Measurements from ENCODE around the gene SYTL2. TPM values are rescaled to one million over a fixed set of nuclear protein-coding genes. Genes with fewer than 3 reads are reported as not detected.
A peak's percentile ranks its signal among the peaks of the same experiment; 100 is the strongest.
"Not testable (repeated sequence)": the region's sequence is repeated elsewhere in the genome, so short reads cannot be mapped to it uniquely, and the experiment has no call there.

SYTL2 gene
- polyA plus RNA-seq, 4 donors: 64.1 to 85.4 (median 73.8) TPM

DNA sequence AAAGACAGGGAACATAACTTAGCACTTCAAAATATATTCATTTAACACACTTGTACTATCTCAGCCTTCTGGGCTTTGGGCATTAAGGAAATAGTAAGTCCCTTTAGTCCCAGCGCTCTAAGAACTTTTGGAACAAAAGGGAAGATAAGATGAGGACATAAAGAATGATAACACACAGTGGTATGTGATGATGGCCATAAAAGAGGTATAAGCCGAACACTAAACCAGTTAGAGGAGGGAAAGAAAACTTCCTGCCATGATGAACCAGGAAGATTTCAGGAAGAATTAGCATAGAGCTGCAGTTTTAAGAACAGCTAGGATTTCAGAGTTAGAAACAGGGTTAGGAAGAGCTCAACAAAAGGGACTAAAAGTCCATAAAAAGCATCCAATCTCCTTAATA lies 11.8 kb downstream of the SYTL2 start:
- no peak for DNase-seq (ENCODE audit: low read depth in 4 of 4, low spot score in 3 of 4)

DNA sequence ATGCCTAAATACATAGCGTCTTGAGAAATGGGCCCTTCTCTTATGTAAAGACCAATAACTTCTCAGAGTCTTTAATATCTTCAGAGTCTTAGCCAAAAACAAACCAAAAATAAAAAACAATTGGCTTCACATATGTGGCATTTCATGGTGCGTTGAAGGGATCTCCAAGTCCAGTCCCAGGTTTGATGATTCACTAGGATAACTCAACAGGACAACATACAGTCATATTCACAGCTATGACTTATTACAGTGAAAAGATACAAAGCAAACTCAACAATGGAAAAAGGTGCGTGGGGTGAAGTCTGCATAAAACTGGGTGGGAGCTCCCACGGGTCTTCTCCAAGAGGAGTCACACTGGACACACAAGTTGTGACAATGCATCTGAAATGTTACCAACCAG lies 12.6 kb downstream of the SYTL2 start:
- DNase-seq (ENCODE audit: low read depth in 4 of 4, low spot score in 3 of 4): no peak

DNA sequence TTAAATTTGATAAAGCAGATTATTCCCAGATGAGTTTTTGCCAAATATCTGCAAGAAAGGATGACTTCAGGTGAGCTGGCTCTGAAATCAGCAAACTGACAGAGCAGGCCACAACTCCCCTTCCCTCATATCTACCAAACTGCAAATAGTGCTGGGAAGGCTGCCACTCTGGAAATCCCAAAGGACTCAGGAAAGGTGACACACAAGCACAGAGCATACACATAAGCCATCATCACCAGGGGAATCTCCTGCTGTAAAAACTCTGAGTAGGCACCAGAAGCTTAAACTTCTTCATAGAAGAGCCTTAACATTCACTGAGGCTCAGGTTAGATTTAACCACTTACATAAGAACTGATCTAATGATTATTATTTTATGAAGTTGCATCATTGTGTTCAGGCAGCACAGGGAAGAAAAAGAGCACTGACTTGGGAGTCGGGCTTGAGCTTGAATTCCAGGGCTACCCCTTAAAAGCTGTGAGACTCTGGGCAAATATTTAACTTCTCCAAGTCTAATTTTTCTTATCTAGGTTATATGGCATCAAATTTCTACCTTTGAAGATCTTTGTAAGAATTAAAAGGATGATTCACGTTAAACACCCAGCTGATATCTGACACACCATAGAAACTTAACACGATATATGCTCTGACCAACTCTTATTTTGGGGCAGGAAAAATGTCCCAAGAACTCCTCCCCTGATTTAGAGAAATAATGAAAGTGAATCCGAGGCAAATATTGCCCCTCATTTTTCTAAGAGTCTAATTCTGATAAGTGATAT lies 15.0 kb downstream of the SYTL2 start:
- no peak for DNase-seq (ENCODE audit: low read depth in 4 of 4, low spot score in 3 of 4)

DNA sequence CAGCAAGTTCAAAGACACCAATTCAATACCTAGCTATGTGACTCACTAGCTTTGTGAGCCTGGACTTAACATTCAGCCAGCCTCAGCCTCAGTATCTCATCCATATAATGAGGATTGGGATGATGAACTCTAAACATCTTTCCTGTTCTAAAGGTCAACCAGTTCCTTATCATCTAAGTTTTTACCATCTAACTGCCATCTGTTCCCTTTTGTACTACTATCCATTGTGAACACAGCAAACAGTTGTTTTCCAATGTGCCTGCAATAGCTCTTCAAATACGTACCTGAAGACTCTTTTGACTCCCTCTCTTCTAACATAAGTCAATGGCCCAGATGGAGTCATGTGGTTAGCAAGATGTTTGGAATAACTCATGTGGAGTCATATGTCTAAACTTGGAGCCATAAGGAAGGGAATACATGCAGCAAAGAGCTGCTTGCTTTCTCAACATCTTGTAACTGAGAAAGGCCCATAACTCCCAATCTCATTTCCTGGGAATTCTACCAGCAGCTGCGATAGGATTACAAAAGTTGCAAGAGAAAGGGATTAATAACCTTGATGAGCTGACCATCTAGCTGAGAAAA lies 19.4 kb downstream of the SYTL2 start:
- no peak for DNase-seq (ENCODE audit: low read depth in 4 of 4, low spot score in 3 of 4)

GRCh38 chr11:85787809-85788760 lies 22.9 kb downstream of the SYTL2 start:
- no peak for DNase-seq (ENCODE audit: low read depth in 4 of 4, low spot score in 3 of 4)

- DNase-seq (ENCODE audit: low read depth in 4 of 4, low spot score in 3 of 4): no peak
These were observed 23.8 kb downstream of the SYTL2 start for GRCh38 chr11:85787168-85787567.

DNA sequence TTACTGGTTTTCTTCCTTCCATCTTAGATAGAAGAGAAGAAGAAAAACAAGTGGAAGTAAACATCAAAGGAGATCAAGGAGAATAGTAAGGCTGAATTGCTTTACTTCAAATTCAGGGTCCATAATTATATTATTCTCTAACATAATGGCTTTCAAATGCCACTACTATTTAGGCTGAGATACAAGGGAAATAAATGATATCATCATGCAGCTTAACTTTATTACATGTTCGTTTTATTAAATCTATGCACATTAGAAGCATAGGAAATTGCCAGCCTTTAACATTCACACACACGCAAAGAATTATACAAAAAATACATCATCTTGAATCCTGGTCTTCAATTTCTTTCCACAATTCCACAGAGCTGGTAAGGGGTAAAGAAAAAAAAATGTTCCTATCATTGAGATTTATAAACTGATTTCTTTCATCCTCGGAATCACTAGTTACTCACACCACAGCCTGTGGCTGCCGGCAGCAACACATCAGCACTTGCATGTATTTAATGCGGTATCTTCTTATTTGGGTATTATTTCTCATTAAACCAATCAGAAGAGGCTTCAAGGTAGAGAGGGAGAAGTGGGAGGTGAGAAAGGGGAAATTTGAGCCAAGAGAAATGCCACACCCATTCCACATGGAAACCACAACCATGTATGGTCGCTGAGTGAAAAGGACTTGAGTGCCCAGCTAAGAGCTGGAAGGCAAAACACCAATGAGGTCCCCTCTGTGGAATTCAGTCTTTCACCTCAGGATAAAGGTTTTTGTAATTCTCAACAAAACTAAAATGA lies 26.3 kb downstream of the SYTL2 start:
- no peak for DNase-seq (ENCODE audit: low read depth in 4 of 4, low spot score in 3 of 4)

DNA sequence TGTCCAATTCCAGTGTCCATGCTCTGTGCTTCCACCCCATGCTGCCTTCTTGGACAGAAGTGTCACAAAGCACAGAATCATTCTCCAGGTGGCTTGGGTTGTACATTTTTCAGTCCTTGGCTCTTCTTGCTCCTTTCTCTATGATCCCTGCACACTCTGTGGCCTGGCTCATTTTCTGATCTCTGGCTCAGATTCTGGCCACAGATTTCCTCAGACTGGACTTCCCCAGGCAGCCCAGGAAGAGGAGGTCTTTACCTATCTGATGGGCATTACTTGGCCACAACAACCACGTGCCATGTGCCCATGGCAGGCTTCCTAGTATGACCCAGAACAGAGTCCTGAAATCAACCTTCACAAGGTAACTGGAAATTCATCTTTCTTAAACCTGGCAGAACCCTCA lies 27.2 kb downstream of the SYTL2 start:
- DNase-seq (ENCODE audit: low read depth in 4 of 4, low spot score in 3 of 4): no peak

DNA sequence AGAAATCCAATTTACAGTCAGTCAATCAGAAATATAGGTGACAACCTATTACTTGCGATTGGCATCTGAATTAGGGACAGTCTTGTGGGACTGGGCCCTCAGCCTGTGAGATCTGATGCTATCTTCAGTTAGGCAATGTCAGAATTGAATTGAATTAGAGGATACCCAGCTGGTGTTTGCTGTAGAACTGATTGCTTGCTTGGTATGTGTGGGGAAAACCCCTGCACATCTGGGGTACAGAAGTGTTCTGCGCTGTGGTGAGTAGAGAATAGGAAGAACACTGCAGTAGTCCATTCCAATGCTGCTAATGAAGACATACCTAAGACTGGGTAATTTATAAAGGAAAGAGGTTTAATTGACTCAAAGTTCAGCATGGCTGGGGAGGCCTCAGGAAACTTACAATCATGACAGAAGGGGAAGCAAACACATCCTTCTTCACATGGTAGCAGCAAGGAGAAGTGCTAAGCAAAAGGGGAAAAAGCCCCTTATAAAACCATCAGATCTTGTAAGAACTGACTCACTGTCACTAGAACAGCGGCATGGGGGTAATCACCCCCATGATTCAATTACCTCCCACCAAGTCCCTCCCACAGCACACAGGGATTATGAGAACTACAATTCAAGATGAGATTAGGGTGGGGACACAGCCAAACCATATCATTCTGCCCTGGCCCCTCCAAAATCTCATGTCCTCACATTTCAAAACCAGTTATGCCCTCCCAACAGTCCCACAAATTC lies 30.0 kb downstream of the SYTL2 start:
- DNase-seq (ENCODE audit: low read depth in 4 of 4, low spot score in 3 of 4): not testable (repeated sequence)

- no peak for DNase-seq (ENCODE audit: low read depth in 4 of 4, low spot score in 3 of 4)
These were observed 30.8 kb downstream of the SYTL2 start for GRCh38 chr11:85779956-85780640.

- DNase-seq (ENCODE audit: low read depth in 4 of 4, low spot score in 3 of 4): not testable (repeated sequence)
These were observed 33.4 kb downstream of the SYTL2 start for GRCh38 chr11:85777603-85777972.

DNA sequence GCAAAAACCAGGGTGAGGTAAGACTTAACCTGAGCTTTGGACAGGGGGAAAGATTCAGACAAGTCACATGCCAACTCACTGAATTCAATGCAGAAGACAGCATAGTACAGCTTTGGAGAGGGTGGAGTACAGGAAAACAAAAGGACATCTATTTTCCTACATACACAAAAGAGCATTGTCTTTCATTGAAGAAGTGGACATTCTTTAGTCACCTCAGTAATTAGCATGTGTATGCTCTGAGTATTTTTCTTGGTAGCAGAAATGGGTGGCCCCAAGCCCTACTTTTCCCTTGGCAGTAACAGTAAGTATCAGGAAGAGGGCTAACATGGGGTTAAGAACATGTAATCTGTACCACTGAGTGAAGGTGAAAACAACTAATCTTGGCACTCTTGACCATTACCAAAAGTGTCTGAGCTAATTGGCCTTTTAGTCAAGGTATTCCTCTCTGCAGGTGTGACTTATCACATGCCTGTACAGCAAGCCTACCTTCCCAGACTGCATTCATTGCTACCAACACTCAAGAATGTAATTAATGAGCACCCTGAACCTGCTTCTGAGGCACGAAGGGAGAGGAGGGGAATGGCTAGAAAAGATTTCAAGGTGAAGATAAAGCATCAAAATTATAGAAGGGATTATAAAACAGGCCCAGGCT lies 33.9 kb downstream of the SYTL2 start:
- DNase-seq (ENCODE audit: low read depth in 4 of 4, low spot score in 3 of 4): no peak

- DNase-seq (ENCODE audit: low read depth in 4 of 4, low spot score in 3 of 4): no peak
These were observed 36.5 kb downstream of the SYTL2 start for GRCh38 chr11:85774256-85775101.

GRCh38 chr11:85772695-85773094 lies 38.2 kb downstream of the SYTL2 start:
- peak in 1 of 4 donors; percentile 45 for DNase-seq (ENCODE audit: low read depth in 4 of 4, low spot score in 3 of 4)

DNA sequence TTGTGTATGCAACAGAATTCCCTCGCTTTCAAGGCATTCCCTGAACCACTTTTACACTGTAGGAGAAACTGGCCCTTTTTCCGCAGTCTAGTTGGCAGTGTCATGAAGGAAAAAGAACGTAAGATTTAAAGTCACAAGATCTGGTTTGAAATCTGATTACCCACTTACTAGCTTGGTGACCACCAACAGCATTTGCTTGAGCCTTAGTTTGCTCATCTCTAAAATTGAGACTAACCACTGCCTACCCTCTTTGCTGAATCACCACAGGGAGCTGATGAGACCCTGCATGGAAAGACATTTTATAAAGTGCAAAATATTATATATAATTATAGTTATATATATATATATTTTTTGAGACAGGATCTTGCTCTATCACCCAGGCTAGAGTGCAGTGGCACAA lies 39.4 kb downstream of the SYTL2 start:
- DNase-seq (ENCODE audit: low read depth in 4 of 4, low spot score in 3 of 4): no peak

DNA sequence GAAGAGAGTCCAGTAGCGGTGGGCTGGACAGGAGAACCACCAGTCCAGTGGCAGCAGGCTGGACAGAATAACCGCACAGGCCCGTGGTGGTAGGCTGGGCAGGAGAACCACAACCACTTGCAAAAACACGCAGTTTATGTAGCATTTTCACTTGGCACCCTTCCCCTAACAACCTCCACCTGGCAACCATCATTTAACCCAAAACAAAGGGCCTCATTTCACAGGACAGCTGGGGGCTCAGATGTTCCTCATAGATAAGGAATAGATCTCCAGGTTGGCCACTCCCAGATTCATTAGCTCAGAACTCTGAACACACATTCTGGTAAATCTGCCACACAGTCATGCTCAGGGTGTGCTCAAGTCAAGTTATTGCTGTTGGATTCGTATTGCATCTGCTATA lies 41.2 kb downstream of the SYTL2 start:
- no peak for DNase-seq (ENCODE audit: low read depth in 4 of 4, low spot score in 3 of 4)

- no peak for DNase-seq (ENCODE audit: low read depth in 4 of 4, low spot score in 3 of 4)
These were observed 42.3 kb downstream of the SYTL2 start for GRCh38 chr11:85768473-85769146.

Measured in right renal pelvis (tissue), 4 donors.